ENCODE data around the gene PHLPP2.
"Not testable (repeated sequence)": the region's sequence is repeated elsewhere in the genome, so short reads cannot be mapped to it uniquely, and the experiment has no call there.

Gene PHLPP2

GRCh38 chr16:71722801-71723536 is 1.5 kb downstream of the PHLPP2 start:
- DNase-seq, result peak; percentile 66

GRCh38 chr16:71721066-71721740 is 3.3 kb downstream of the PHLPP2 start:
- DNase-seq, result no peak

GRCh38 chr16:71712501-71712900 is 12.0 kb downstream of the PHLPP2 start:
- DNase-seq, result no peak

- DNase-seq, result no peak
Observed at GRCh38 chr16:71711789-71712188, 12.7 kb downstream of the PHLPP2 start.

GRCh38 chr16:71709229-71709781 is 15.2 kb downstream of the PHLPP2 start:
- no peak for DNase-seq

- no peak for DNase-seq
Observed at GRCh38 chr16:71708696-71709095, 15.8 kb downstream of the PHLPP2 start.

- no peak for DNase-seq
Observed at GRCh38 chr16:71707199-71707598, 17.3 kb downstream of the PHLPP2 start.

- DNase-seq, result no peak
Observed at GRCh38 chr16:71706046-71706445, 18.5 kb downstream of the PHLPP2 start.

- no peak for DNase-seq
Observed at GRCh38 chr16:71703333-71703732, 21.2 kb downstream of the PHLPP2 start.

- DNase-seq, result no peak
Observed at GRCh38 chr16:71700831-71701230, 23.7 kb downstream of the PHLPP2 start.

GRCh38 chr16:71698491-71698890 is 26.0 kb downstream of the PHLPP2 start:
- no peak for DNase-seq

- DNase-seq, result no peak
Observed at GRCh38 chr16:71693164-71693563, 31.3 kb downstream of the PHLPP2 start.

GRCh38 chr16:71689901-71690300 is 34.6 kb downstream of the PHLPP2 start:
- no peak for DNase-seq

- no peak for DNase-seq
Observed at GRCh38 chr16:71687861-71688260, 36.6 kb downstream of the PHLPP2 start.

- DNase-seq, result not testable (repeated sequence)
Observed at GRCh38 chr16:71684280-71684679, 40.2 kb downstream of the PHLPP2 start.

- no peak for DNase-seq
Observed at GRCh38 chr16:71681360-71681759, 43.1 kb downstream of the PHLPP2 start.

- no peak for DNase-seq
Observed at GRCh38 chr16:71676236-71676635, 48.3 kb downstream of the PHLPP2 start.

GRCh38 chr16:71675380-71675779 is 49.1 kb downstream of the PHLPP2 start:
- no peak for DNase-seq

- no peak for DNase-seq
Observed at GRCh38 chr16:71674229-71674628, 50.3 kb downstream of the PHLPP2 start.

GRCh38 chr16:71673582-71673973 is 50.9 kb downstream of the PHLPP2 start:
- DNase-seq, result no peak

GRCh38 chr16:71672803-71673581 is 51.5 kb downstream of the PHLPP2 start:
- no peak for DNase-seq

GRCh38 chr16:71672125-71672524 is 52.4 kb downstream of the PHLPP2 start:
- no peak for DNase-seq

GRCh38 chr16:71671165-71671564 is 53.3 kb downstream of the PHLPP2 start:
- no peak for DNase-seq

- no peak for DNase-seq
Observed at GRCh38 chr16:71670537-71670936, 54.0 kb downstream of the PHLPP2 start.

Measured in activated naive CD4-positive, alpha-beta T cell treated with Interleukin-2 at 50 U/mL for 16 hours (primary cell).